ENCODE results near the gene OSBPL6.

The OSBPL6 gene

GRCh38 chr2:178200331-178200730 is 6.0 kb downstream of the OSBPL6 start:
- H3K4me1 ChIP-seq (ENCODE audit: control insufficient read depth, insufficient read depth, low read length): no peaks in the 10 kb centered on the region
- H3K4me3 ChIP-seq (ENCODE audit: low read length): no peak overlapping the region
- H3K27me3 ChIP-seq (ENCODE audit: control insufficient read depth, insufficient read depth, low read length): peaks cover 16% of the 10 kb centered on the region
- H3K9ac ChIP-seq (ENCODE audit: low read length): no peak overlapping the region
- H3K9me3 ChIP-seq (ENCODE audit: control insufficient read depth, low read length): no peaks in the 10 kb centered on the region
- no peaks in the 10 kb centered on the region for H3K36me3 ChIP-seq (ENCODE audit: control insufficient read depth, insufficient read depth, low read length)

- no peak overlapping the region for H3K4me3 ChIP-seq (ENCODE audit: low read length)
- H3K27me3 ChIP-seq (ENCODE audit: control insufficient read depth, insufficient read depth, low read length): no peaks in the 10 kb centered on the region
- H3K9me3 ChIP-seq (ENCODE audit: control insufficient read depth, low read length): no peaks in the 10 kb centered on the region
- no peak overlapping the region for H3K9ac ChIP-seq (ENCODE audit: low read length)
- H3K36me3 ChIP-seq (ENCODE audit: control insufficient read depth, insufficient read depth, low read length): no peaks in the 10 kb centered on the region
- no peaks in the 10 kb centered on the region for H3K4me1 ChIP-seq (ENCODE audit: control insufficient read depth, insufficient read depth, low read length)
These were observed 8.6 kb downstream of the OSBPL6 start for GRCh38 chr2:178202927-178203326.

- Histone ChIP-seq H3K36me3 (ENCODE audit: control insufficient read depth, insufficient read depth, low read length) (no peaks in the 10 kb centered on the region), H3K9me3 (ENCODE audit: control insufficient read depth, low read length) (no peaks in the 10 kb centered on the region), H3K4me3 (ENCODE audit: low read length) (no peak overlapping the region), H3K9ac (ENCODE audit: low read length) (no peak overlapping the region), H3K4me1 (ENCODE audit: control insufficient read depth, insufficient read depth, low read length) (no peaks in the 10 kb centered on the region), H3K27me3 (ENCODE audit: control insufficient read depth, insufficient read depth, low read length) (no peaks in the 10 kb centered on the region)
These were observed 10.7 kb downstream of the OSBPL6 start for GRCh38 chr2:178204977-178205376.

- H3K9me3 ChIP-seq (ENCODE audit: control insufficient read depth, low read length): no peaks in the 10 kb centered on the region
- H3K4me3 ChIP-seq (ENCODE audit: low read length): no peak overlapping the region
- no peaks in the 10 kb centered on the region for H3K4me1 ChIP-seq (ENCODE audit: control insufficient read depth, insufficient read depth, low read length)
- H3K36me3 ChIP-seq (ENCODE audit: control insufficient read depth, insufficient read depth, low read length): no peaks in the 10 kb centered on the region
- no peak overlapping the region for H3K9ac ChIP-seq (ENCODE audit: low read length)
- H3K27me3 ChIP-seq (ENCODE audit: control insufficient read depth, insufficient read depth, low read length): no peaks in the 10 kb centered on the region
These were observed 11.7 kb downstream of the OSBPL6 start for GRCh38 chr2:178205853-178206521.

- Histone ChIP-seq H3K27me3 (ENCODE audit: control insufficient read depth, insufficient read depth, low read length) (no peaks in the 10 kb centered on the region), H3K9ac (ENCODE audit: low read length) (no peak overlapping the region), H3K4me1 (ENCODE audit: control insufficient read depth, insufficient read depth, low read length) (no peaks in the 10 kb centered on the region), H3K36me3 (ENCODE audit: control insufficient read depth, insufficient read depth, low read length) (no peaks in the 10 kb centered on the region), H3K9me3 (ENCODE audit: control insufficient read depth, low read length) (no peaks in the 10 kb centered on the region), H3K4me3 (ENCODE audit: low read length) (no peak overlapping the region)
These were observed 14.0 kb downstream of the OSBPL6 start for GRCh38 chr2:178208336-178208735.

- Histone ChIP-seq H3K36me3 (ENCODE audit: control insufficient read depth, insufficient read depth, low read length) (no peaks in the 10 kb centered on the region), H3K9me3 (ENCODE audit: control insufficient read depth, low read length) (no peaks in the 10 kb centered on the region), H3K4me1 (ENCODE audit: control insufficient read depth, insufficient read depth, low read length) (no peaks in the 10 kb centered on the region), H3K27me3 (ENCODE audit: control insufficient read depth, insufficient read depth, low read length) (no peaks in the 10 kb centered on the region), H3K9ac (ENCODE audit: low read length) (no peak overlapping the region), H3K4me3 (ENCODE audit: low read length) (no peak overlapping the region)
These were observed 14.5 kb downstream of the OSBPL6 start for GRCh38 chr2:178208817-178209216.

GRCh38 chr2:178211460-178211859 is 17.1 kb downstream of the OSBPL6 start:
- H3K4me3 ChIP-seq (ENCODE audit: low read length): no peak overlapping the region
- H3K4me1 ChIP-seq (ENCODE audit: control insufficient read depth, insufficient read depth, low read length): no peaks in the 10 kb centered on the region
- no peaks in the 10 kb centered on the region for H3K36me3 ChIP-seq (ENCODE audit: control insufficient read depth, insufficient read depth, low read length)
- no peak overlapping the region for H3K9ac ChIP-seq (ENCODE audit: low read length)
- no peaks in the 10 kb centered on the region for H3K9me3 ChIP-seq (ENCODE audit: control insufficient read depth, low read length)
- no peaks in the 10 kb centered on the region for H3K27me3 ChIP-seq (ENCODE audit: control insufficient read depth, insufficient read depth, low read length)

GRCh38 chr2:178211943-178212342 is 17.6 kb downstream of the OSBPL6 start:
- Histone ChIP-seq H3K4me3 (ENCODE audit: low read length) (no peak overlapping the region), H3K27me3 (ENCODE audit: control insufficient read depth, insufficient read depth, low read length) (no peaks in the 10 kb centered on the region), H3K9me3 (ENCODE audit: control insufficient read depth, low read length) (no peaks in the 10 kb centered on the region), H3K36me3 (ENCODE audit: control insufficient read depth, insufficient read depth, low read length) (no peaks in the 10 kb centered on the region), H3K4me1 (ENCODE audit: control insufficient read depth, insufficient read depth, low read length) (no peaks in the 10 kb centered on the region), H3K9ac (ENCODE audit: low read length) (no peak overlapping the region)

GRCh38 chr2:178213991-178214390 is 19.7 kb downstream of the OSBPL6 start:
- Histone ChIP-seq H3K4me3 (ENCODE audit: low read length) (no peak overlapping the region), H3K9ac (ENCODE audit: low read length) (no peak overlapping the region), H3K4me1 (ENCODE audit: control insufficient read depth, insufficient read depth, low read length) (no peaks in the 10 kb centered on the region), H3K9me3 (ENCODE audit: control insufficient read depth, low read length) (no peaks in the 10 kb centered on the region), H3K36me3 (ENCODE audit: control insufficient read depth, insufficient read depth, low read length) (no peaks in the 10 kb centered on the region), H3K27me3 (ENCODE audit: control insufficient read depth, insufficient read depth, low read length) (no peaks in the 10 kb centered on the region)

- no peak overlapping the region for H3K4me3 ChIP-seq (ENCODE audit: low read length)
- H3K9ac ChIP-seq (ENCODE audit: low read length): no peak overlapping the region
- H3K27me3 ChIP-seq (ENCODE audit: control insufficient read depth, insufficient read depth, low read length): no peaks in the 10 kb centered on the region
- H3K4me1 ChIP-seq (ENCODE audit: control insufficient read depth, insufficient read depth, low read length): no peaks in the 10 kb centered on the region
- no peaks in the 10 kb centered on the region for H3K9me3 ChIP-seq (ENCODE audit: control insufficient read depth, low read length)
- H3K36me3 ChIP-seq (ENCODE audit: control insufficient read depth, insufficient read depth, low read length): no peaks in the 10 kb centered on the region
These were observed 24.9 kb downstream of the OSBPL6 start for GRCh38 chr2:178219247-178219646.

GRCh38 chr2:178220814-178221213 is 26.5 kb downstream of the OSBPL6 start:
- no peaks in the 10 kb centered on the region for H3K9me3 ChIP-seq (ENCODE audit: control insufficient read depth, low read length)
- H3K9ac ChIP-seq (ENCODE audit: low read length): no peak overlapping the region
- H3K4me1 ChIP-seq (ENCODE audit: control insufficient read depth, insufficient read depth, low read length): no peaks in the 10 kb centered on the region
- no peaks in the 10 kb centered on the region for H3K27me3 ChIP-seq (ENCODE audit: control insufficient read depth, insufficient read depth, low read length)
- no peak overlapping the region for H3K4me3 ChIP-seq (ENCODE audit: low read length)
- no peaks in the 10 kb centered on the region for H3K36me3 ChIP-seq (ENCODE audit: control insufficient read depth, insufficient read depth, low read length)

GRCh38 chr2:178221556-178221955 is 27.2 kb downstream of the OSBPL6 start:
- H3K4me3 ChIP-seq (ENCODE audit: low read length): no peak overlapping the region
- H3K27me3 ChIP-seq (ENCODE audit: control insufficient read depth, insufficient read depth, low read length): no peaks in the 10 kb centered on the region
- H3K9me3 ChIP-seq (ENCODE audit: control insufficient read depth, low read length): no peaks in the 10 kb centered on the region
- no peak overlapping the region for H3K9ac ChIP-seq (ENCODE audit: low read length)
- H3K4me1 ChIP-seq (ENCODE audit: control insufficient read depth, insufficient read depth, low read length): no peaks in the 10 kb centered on the region
- H3K36me3 ChIP-seq (ENCODE audit: control insufficient read depth, insufficient read depth, low read length): no peaks in the 10 kb centered on the region

GRCh38 chr2:178223806-178224205 is 29.5 kb downstream of the OSBPL6 start:
- H3K27me3 ChIP-seq (ENCODE audit: control insufficient read depth, insufficient read depth, low read length): no peaks in the 10 kb centered on the region
- no peaks in the 10 kb centered on the region for H3K36me3 ChIP-seq (ENCODE audit: control insufficient read depth, insufficient read depth, low read length)
- no peaks in the 10 kb centered on the region for H3K4me1 ChIP-seq (ENCODE audit: control insufficient read depth, insufficient read depth, low read length)
- H3K9ac ChIP-seq (ENCODE audit: low read length): no peak overlapping the region
- no peak overlapping the region for H3K4me3 ChIP-seq (ENCODE audit: low read length)
- no peaks in the 10 kb centered on the region for H3K9me3 ChIP-seq (ENCODE audit: control insufficient read depth, low read length)
